ENCODE measurements around the gene R3HDM2.
"Not testable (repeated sequence)": the region's sequence is repeated elsewhere in the genome, so short reads cannot be mapped to it uniquely, and the experiment has no call there.

R3HDM2 gene

GRCh38 chr12:57418255-57418654 is 12.6 kb downstream of the R3HDM2 start:
- CTCF ChIA-PET = interaction anchor here (0.6 to 0.7 kb wide), 2 partner anchors 12 to 179 kb away, joined by 4 to 9 read pairs; no protein-coding TSS in a partner anchor
- no peak for TF ChIP-seq CTCF (conservative IDR thresholded peaks at IDR 0.05; ENCODE audit: low read depth)
- POLR2A ChIA-PET (ENCODE audit: low non-redundant PET) = no interaction called here
- no peak for DNase-seq (ENCODE audit: low spot score)
- H3K27ac ChIP-seq = no peak overlapping the region

- CTCF ChIA-PET = no interaction called here
- peak overlapping the region; percentile 63 for H3K27ac ChIP-seq
- DNase-seq (ENCODE audit: low spot score) = no peak
- TF ChIP-seq CTCF (conservative IDR thresholded peaks at IDR 0.05; ENCODE audit: low read depth) = no peak
- POLR2A ChIA-PET (ENCODE audit: low non-redundant PET) = no interaction called here
Observed at GRCh38 chr12:57416039-57416996, 14.5 kb downstream of the R3HDM2 start.

GRCh38 chr12:57415088-57415487 is 15.8 kb downstream of the R3HDM2 start:
- no peak for TF ChIP-seq CTCF (conservative IDR thresholded peaks at IDR 0.05; ENCODE audit: low read depth)
- POLR2A ChIA-PET (ENCODE audit: low non-redundant PET) = no interaction called here
- no peak overlapping the region for H3K27ac ChIP-seq
- CTCF ChIA-PET = no interaction called here
- DNase-seq (ENCODE audit: low spot score) = no peak

- CTCF ChIA-PET; H3K27ac ChIP-seq; DNase-seq (ENCODE audit: low spot score): not testable (repeated sequence)
- POLR2A ChIA-PET (ENCODE audit: low non-redundant PET) = interaction anchor here (0.6 kb wide), 1 partner anchor 32 kb away, joined by 5 read pairs; no protein-coding TSS in a partner anchor
Observed at GRCh38 chr12:57414160-57414559, 16.7 kb downstream of the R3HDM2 start.

GRCh38 chr12:57410534-57410933 is 20.3 kb downstream of the R3HDM2 start:
- no peak for TF ChIP-seq CTCF (conservative IDR thresholded peaks at IDR 0.05; ENCODE audit: low read depth)
- ChIA-PET CTCF (interaction anchor here (0.6 to 1.1 kb wide), 2 partner anchors 9 to 1247 kb away, joined by 3 to 5 read pairs; no protein-coding TSS in a partner anchor), POLR2A (ENCODE audit: low non-redundant PET) (no interaction called here)
- DNase-seq (ENCODE audit: low spot score) = no peak
- no peak overlapping the region for H3K27ac ChIP-seq

- no peak for DNase-seq (ENCODE audit: low spot score)
- H3K27ac ChIP-seq = no peak overlapping the region
- CTCF ChIA-PET = interaction anchor here (0.6 kb wide), 3 partner anchors 56 to 141 kb away, joined by 3 to 4 read pairs (median 3); no protein-coding TSS in a partner anchor
- POLR2A ChIA-PET (ENCODE audit: low non-redundant PET) = no interaction called here
- no peak for TF ChIP-seq CTCF (conservative IDR thresholded peaks at IDR 0.05; ENCODE audit: low read depth)
Observed at GRCh38 chr12:57404966-57405640, 25.7 kb downstream of the R3HDM2 start.

GRCh38 chr12:57402156-57402555 is 28.7 kb downstream of the R3HDM2 start:
- H3K27ac ChIP-seq; DNase-seq (ENCODE audit: low spot score); POLR2A ChIA-PET (ENCODE audit: low non-redundant PET); CTCF ChIA-PET: not testable (repeated sequence)
